Measurements from ENCODE around the gene ZNF319.

The ZNF319 gene

GRCh38 chr16:57949595-57950238 is 50.8 kb downstream of the ZNF319 start:
- CTCF ChIA-PET = no interaction called here
- POLR2A ChIA-PET = no interaction called here
- TF ChIP-seq CTCF (IDR thresholded peaks at IDR 0.05; ENCODE audit: insufficient read depth, low read length, missing control alignments) = no peak
- H3K4me3 ChIP-seq (ENCODE audit: low read depth, low read length) = no peak overlapping the region
- DNase-seq (ENCODE audit: low read depth, low spot score) = no peak

GRCh38 chr16:57949013-57949412 is 51.5 kb downstream of the ZNF319 start:
- ChIA-PET CTCF (no interaction called here), POLR2A (no interaction called here)
- no peak for DNase-seq (ENCODE audit: low read depth, low spot score)
- H3K4me3 ChIP-seq (ENCODE audit: low read depth, low read length) = no peak overlapping the region
- TF ChIP-seq CTCF (IDR thresholded peaks at IDR 0.05; ENCODE audit: insufficient read depth, low read length, missing control alignments) = no peak

DNA sequence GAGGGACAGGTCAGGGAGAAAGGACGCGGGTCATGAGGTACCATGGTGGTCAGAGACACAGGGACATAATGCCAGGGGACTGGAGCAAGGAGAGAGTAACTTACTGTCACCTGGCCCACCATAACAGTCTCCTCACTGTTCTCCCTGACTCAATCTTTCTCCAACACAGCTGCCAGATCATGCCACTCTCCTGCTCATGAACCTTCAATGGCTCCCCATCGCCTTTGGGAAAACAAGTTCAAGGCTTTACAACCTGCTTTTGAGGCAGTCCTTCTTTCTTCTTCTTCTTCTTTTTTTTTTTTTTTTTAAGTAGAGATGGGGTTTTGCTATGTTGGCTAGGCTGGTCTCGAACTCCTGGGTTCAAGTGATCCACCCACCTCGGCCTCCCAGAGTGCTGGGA is 52.4 kb downstream of the ZNF319 start:
- POLR2A ChIA-PET = no interaction called here
- no peak for DNase-seq (ENCODE audit: low read depth, low spot score)
- H3K4me3 ChIP-seq (ENCODE audit: low read depth, low read length) = no peak overlapping the region
- CTCF ChIA-PET = interaction anchor here (1.5 kb wide), 1 partner anchor 9 kb away, joined by 3 read pairs; no protein-coding TSS in a partner anchor
- TF ChIP-seq CTCF (IDR thresholded peaks at IDR 0.05; ENCODE audit: insufficient read depth, low read length, missing control alignments) = no peak

- DNase-seq (ENCODE audit: low read depth, low spot score) = no peak
- TF ChIP-seq CTCF (IDR thresholded peaks at IDR 0.05; ENCODE audit: insufficient read depth, low read length, missing control alignments) = no peak
- ChIA-PET POLR2A (no interaction called here), CTCF (interaction anchor here (1.5 kb wide), 1 partner anchor 9 kb away, joined by 3 read pairs; no protein-coding TSS in a partner anchor)
- H3K4me3 ChIP-seq (ENCODE audit: low read depth, low read length) = no peak overlapping the region
These were observed 53.2 kb downstream of the ZNF319 start for GRCh38 chr16:57947261-57947660.

DNA sequence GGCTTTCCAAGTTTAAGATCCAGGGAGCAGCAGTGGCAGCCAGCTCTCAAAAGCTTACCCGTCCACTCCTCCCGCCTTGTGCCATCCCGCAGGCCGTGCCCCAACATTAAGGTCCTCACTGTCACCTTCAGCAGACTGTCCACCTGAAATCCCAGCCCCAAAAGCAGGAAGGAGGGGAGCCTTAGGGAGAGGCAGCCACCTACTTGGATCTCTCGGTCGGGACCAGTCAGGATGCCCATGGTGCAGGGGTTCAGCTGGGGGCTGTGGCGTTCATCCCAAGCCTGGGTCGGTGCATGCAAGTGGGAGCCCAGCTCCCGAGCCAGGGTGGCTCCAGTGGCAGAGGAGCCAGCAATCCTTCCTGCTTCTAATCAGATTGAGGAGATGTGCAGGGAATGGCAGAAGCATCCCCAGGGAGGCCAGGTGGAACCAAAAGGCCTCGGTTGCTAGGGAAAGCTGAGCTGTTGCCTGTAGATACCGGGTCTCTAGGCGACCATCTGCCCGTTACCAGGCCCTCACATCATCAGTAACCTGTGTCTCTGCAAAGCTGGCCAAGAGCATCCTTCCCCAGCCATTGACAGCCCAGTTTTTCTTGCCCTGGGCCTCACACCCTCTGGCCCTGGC is 54.2 kb downstream of the ZNF319 start:
- no peak for DNase-seq (ENCODE audit: low read depth, low spot score)
- no peak overlapping the region for H3K4me3 ChIP-seq (ENCODE audit: low read depth, low read length)
- POLR2A ChIA-PET = no interaction called here
- TF ChIP-seq CTCF (IDR thresholded peaks at IDR 0.05; ENCODE audit: insufficient read depth, low read length, missing control alignments) = no peak
- CTCF ChIA-PET = no interaction called here

DNA sequence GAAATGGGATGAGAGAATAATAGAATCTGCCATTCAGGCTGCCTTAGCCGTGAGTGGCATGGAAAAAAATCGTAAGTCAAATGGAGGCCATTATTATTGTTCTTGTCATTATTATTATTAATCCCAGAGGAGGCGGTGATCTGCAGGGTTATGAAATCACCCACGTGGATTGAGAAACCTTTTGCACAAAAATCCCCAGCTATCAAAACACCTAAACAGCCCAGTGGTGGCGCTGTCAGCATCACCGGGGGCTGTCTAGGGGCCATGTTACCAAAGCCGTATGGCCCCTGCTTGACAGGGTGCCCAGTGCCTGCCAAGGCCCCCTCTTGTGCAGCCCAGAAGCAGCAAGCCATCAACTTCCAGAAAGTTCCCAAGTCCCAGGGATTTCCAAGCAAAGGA is 54.7 kb downstream of the ZNF319 start:
- POLR2A ChIA-PET = no interaction called here
- H3K4me3 ChIP-seq (ENCODE audit: low read depth, low read length) = no peak overlapping the region
- TF ChIP-seq CTCF (IDR thresholded peaks at IDR 0.05; ENCODE audit: insufficient read depth, low read length, missing control alignments) = no peak
- DNase-seq (ENCODE audit: low read depth, low spot score) = no peak
- CTCF ChIA-PET = interaction anchor here (0.7 kb wide), 1 partner anchor 8 kb away, joined by 3 read pairs; no protein-coding TSS in a partner anchor

Measured in AG04449 (cell line).